ENCODE results near the gene GON4L.

DNA sequence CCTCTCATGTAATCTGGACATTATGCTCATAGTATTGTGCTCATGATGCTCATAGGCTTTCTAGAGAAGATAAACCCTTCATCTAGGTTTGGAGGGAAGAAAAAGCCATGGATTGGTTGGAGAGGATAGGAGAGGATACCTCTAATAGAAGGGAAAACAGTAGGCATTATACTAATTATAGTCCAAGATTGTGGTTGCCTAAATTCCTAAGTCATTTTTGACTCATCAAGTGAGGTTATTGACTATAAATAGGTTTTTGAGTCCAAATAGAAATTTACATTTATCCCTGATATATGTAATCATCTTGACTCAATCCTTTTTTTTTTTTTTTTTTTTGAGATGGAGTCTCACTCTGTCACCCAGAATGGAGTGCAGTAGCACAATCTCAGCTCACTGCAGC lies 7.4 kb upstream of the GON4L start:
- TF ChIP-seq, protein P1, sequence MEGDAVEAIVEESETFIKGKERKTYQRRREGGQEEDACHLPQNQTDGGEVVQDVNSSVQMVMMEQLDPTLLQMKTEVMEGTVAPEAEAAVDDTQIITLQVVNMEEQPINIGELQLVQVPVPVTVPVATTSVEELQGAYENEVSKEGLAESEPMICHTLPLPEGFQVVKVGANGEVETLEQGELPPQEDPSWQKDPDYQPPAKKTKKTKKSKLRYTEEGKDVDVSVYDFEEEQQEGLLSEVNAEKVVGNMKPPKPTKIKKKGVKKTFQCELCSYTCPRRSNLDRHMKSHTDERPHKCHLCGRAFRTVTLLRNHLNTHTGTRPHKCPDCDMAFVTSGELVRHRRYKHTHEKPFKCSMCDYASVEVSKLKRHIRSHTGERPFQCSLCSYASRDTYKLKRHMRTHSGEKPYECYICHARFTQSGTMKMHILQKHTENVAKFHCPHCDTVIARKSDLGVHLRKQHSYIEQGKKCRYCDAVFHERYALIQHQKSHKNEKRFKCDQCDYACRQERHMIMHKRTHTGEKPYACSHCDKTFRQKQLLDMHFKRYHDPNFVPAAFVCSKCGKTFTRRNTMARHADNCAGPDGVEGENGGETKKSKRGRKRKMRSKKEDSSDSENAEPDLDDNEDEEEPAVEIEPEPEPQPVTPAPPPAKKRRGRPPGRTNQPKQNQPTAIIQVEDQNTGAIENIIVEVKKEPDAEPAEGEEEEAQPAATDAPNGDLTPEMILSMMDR (IDR thresholded peaks at IDR 0.05), result no peak
- TF ChIP-seq, protein P2, sequence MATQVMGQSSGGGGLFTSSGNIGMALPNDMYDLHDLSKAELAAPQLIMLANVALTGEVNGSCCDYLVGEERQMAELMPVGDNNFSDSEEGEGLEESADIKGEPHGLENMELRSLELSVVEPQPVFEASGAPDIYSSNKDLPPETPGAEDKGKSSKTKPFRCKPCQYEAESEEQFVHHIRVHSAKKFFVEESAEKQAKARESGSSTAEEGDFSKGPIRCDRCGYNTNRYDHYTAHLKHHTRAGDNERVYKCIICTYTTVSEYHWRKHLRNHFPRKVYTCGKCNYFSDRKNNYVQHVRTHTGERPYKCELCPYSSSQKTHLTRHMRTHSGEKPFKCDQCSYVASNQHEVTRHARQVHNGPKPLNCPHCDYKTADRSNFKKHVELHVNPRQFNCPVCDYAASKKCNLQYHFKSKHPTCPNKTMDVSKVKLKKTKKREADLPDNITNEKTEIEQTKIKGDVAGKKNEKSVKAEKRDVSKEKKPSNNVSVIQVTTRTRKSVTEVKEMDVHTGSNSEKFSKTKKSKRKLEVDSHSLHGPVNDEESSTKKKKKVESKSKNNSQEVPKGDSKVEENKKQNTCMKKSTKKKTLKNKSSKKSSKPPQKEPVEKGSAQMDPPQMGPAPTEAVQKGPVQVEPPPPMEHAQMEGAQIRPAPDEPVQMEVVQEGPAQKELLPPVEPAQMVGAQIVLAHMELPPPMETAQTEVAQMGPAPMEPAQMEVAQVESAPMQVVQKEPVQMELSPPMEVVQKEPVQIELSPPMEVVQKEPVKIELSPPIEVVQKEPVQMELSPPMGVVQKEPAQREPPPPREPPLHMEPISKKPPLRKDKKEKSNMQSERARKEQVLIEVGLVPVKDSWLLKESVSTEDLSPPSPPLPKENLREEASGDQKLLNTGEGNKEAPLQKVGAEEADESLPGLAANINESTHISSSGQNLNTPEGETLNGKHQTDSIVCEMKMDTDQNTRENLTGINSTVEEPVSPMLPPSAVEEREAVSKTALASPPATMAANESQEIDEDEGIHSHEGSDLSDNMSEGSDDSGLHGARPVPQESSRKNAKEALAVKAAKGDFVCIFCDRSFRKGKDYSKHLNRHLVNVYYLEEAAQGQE (IDR thresholded peaks at IDR 0.05; ENCODE audit: low read depth, low read length), result no peak
- TF ChIP-seq RCOR1 (IDR thresholded peaks at IDR 0.05; ENCODE audit: low read length), result no peak
- no peak for TF ChIP-seq FOSL2 (IDR thresholded peaks at IDR 0.05; ENCODE audit: borderline replicate concordance, low read depth)
- TF ChIP-seq EZH2phosphoT487 (IDR thresholded peaks at IDR 0.05; ENCODE audit: borderline replicate concordance, low read depth), result no peak
- TF ChIP-seq TAF1 (IDR thresholded peaks at IDR 0.05; ENCODE audit: borderline replicate concordance, low read depth, low read length), result no peak
- TF ChIP-seq TCF12 (IDR thresholded peaks at IDR 0.05), result no peak
- no peak for TF ChIP-seq TEAD4 (IDR thresholded peaks at IDR 0.05; ENCODE audit: borderline replicate concordance, insufficient read depth)
- TF ChIP-seq, protein P3, sequence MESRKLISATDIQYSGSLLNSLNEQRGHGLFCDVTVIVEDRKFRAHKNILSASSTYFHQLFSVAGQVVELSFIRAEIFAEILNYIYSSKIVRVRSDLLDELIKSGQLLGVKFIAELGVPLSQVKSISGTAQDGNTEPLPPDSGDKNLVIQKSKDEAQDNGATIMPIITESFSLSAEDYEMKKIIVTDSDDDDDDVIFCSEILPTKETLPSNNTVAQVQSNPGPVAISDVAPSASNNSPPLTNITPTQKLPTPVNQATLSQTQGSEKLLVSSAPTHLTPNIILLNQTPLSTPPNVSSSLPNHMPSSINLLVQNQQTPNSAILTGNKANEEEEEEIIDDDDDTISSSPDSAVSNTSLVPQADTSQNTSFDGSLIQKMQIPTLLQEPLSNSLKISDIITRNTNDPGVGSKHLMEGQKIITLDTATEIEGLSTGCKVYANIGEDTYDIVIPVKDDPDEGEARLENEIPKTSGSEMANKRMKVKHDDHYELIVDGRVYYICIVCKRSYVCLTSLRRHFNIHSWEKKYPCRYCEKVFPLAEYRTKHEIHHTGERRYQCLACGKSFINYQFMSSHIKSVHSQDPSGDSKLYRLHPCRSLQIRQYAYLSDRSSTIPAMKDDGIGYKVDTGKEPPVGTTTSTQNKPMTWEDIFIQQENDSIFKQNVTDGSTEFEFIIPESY (IDR thresholded peaks at IDR 0.05; ENCODE audit: borderline replicate concordance, low read depth), result no peak
- no peak for TF ChIP-seq MEF2A (IDR thresholded peaks at IDR 0.05; ENCODE audit: borderline replicate concordance, low read depth)
